GM12878 (cell line): ENCODE measurements around the gene GPC6. TPM values are rescaled to one million over a fixed set of nuclear protein-coding genes. Genes with fewer than 3 reads are reported as not detected.

Experiments used
- ATAC-seq: fragments of 200-7000 bp; cut with Tn5 transposase; 3 replicates; pipeline ENCODE4 v1.9.1; 2020; ENCODE audit warnings: mild to moderate bottlenecking, moderate library complexity
- BruUV-seq: library from RNA; stranded (reverse); fragments of 400-500 nt; replicated peaks from 2 replicates; lab custom pipeline; 2021; lab: Mats Ljungman, UMichigan
- CTCF ChIA-PET: fragments of 300-600 bp; sonication (Branson Sonifier 250); formaldehyde crosslinking; extraction: SDS; loops from one replicate; lab custom pipeline; 2021; ENCODE audit warnings: inconsistent platforms; lab: Yijun Ruan, JAX
- POLR2A ChIA-PET: fragments of 350-600 bp; formaldehyde crosslinking; extraction: SDS; loops from one replicate; lab custom pipeline; 2021; ENCODE audit warnings: inconsistent platforms; lab: Charles Lee
- RAD21 ChIA-PET: fragments of 300-600 bp; sonication (Branson Sonifier 250); formaldehyde crosslinking; loops from one replicate; lab custom pipeline; 2023; ENCODE audit warnings: antibody characterized with exemption; ENCODE audit not compliant: unreplicated experiment; lab: Charles Lee
- SMC1A ChIA-PET: fragments of 300-600 bp; sonication (Branson Sonifier 250); formaldehyde crosslinking; loops from one replicate; lab custom pipeline; 2023; ENCODE audit not compliant: unreplicated experiment, uncharacterized antibody; lab: Charles Lee
- DNase-seq: peaks from one replicate; pipeline ENCODE4 v3.0.0-alpha.2; 2011; ENCODE audit warnings: low read depth, low spot score
- FAIRE-seq: peaks from 3 replicates; lab custom pipeline; 2011; peaks lifted over from hg19 to GRCh38; lab: Jason Lieb, UNC
- H2AFZ ChIP-seq: 2 replicates; pipeline ENCODE4 v1.6.0; 2011; ENCODE audit warnings: low read depth, low read length, control low read depth; ENCODE audit not compliant: control insufficient read depth
- H3K27ac ChIP-seq: 2 replicates; pipeline ENCODE4 v1.5.1; 2011; ENCODE audit warnings: control low read depth; ENCODE audit not compliant: control insufficient read depth, insufficient read depth
- H3K27me3 ChIP-seq, 2 experiments: replicated peaks in 1 of 2; 2 replicates each; pipeline versions ENCODE4 v1.6.0 to v1.6.1; 2011; ENCODE audit warnings: low read length in 1 of 2; ENCODE audit not compliant: control insufficient read depth in 2 of 2, insufficient read depth in 2 of 2
- H3K36me3 ChIP-seq, 2 experiments: 2 replicates each; pipeline ENCODE4 v1.5.1; 2011; ENCODE audit warnings: low read length in 1 of 2; ENCODE audit not compliant: control insufficient read depth in 2 of 2, insufficient read depth in 2 of 2
- H3K4me1 ChIP-seq: 2 replicates; pipeline ENCODE4 v1.6.1; 2011; ENCODE audit warnings: mild to moderate bottlenecking, low read length, moderate library complexity, mixed read lengths; ENCODE audit not compliant: control insufficient read depth, insufficient read depth
- H3K4me2 ChIP-seq: 2 replicates; pipeline ENCODE4 v1.6.0; 2011; ENCODE audit warnings: control low read depth; ENCODE audit not compliant: control insufficient read depth, insufficient read depth
- H3K4me3 ChIP-seq: fragments of 200-600 bp; sonication (generic); 2 replicates; pipeline ENCODE4 v1.5.1; 2016
- H3K79me2 ChIP-seq: 2 replicates; pipeline ENCODE4 v1.6.0; 2011; ENCODE audit warnings: low read length; ENCODE audit not compliant: control insufficient read depth, insufficient read depth
- H3K9ac ChIP-seq: 2 replicates; pipeline ENCODE4 v1.8.0; 2011; ENCODE audit warnings: low read length, control low read depth, mixed read lengths; ENCODE audit not compliant: control insufficient read depth, insufficient read depth
- H3K9me3 ChIP-seq: replicated peaks from 3 replicates; pipeline ENCODE4 v1.5.1; 2011; ENCODE audit warnings: mild to moderate bottlenecking, low read length; ENCODE audit not compliant: control insufficient read depth, insufficient read depth
- H4K20me1 ChIP-seq: 2 replicates; pipeline ENCODE4 v1.6.0; 2011; ENCODE audit not compliant: control insufficient read depth, insufficient read depth
- CEBPB ChIP-seq, 2 experiments: fragments of 150-350 bp in 1 of 2; IDR thresholded peaks; 2 replicates each; pipeline ENCODE4 v1.6.1; 2012 to 2014; ENCODE audit warnings: low read depth in 2 of 2, low read length in 2 of 2, borderline replicate concordance in 1 of 2, inconsistent platforms in 1 of 2
- CHD4 ChIP-seq: fragments of 200-600 bp; sonication (generic); IDR thresholded peaks from 2 replicates; pipeline ENCODE4 v1.6.1; 2016; ENCODE audit warnings: mild to moderate bottlenecking
- MYB ChIP-seq: fragments of 150-350 bp; IDR thresholded peaks from 2 replicates; pipeline ENCODE4 v1.6.1; 2014; ENCODE audit warnings: mild to moderate bottlenecking, low read depth, low read length, borderline replicate concordance
- PML ChIP-seq: IDR thresholded peaks from 2 replicates; pipeline ENCODE4 v1.6.1; 2012; ENCODE audit warnings: low read length, inconsistent platforms
- RELA ChIP-seq: fragments of 450-650 bp; IDR thresholded peaks from 2 replicates; pipeline ENCODE4 v1.8.0; 2014; ENCODE audit warnings: borderline replicate concordance; ENCODE audit not compliant: partially characterized antibody
- SMAD5 ChIP-seq: IDR thresholded peaks from 2 replicates; pipeline ENCODE4 v1.6.1; 2016; ENCODE audit warnings: antibody characterized with exemption, low read depth
- SPI1 ChIP-seq: IDR thresholded peaks from 2 replicates; pipeline ENCODE4 v1.6.1; 2011; ENCODE audit warnings: low read depth, mild to moderate bottlenecking, low read length, moderate library complexity, borderline replicate concordance; ENCODE audit not compliant: insufficient read depth
- SUZ12 ChIP-seq: fragments of 200-600 bp; sonication (generic); IDR thresholded peaks from one replicate; pipeline ENCODE4 v1.6.1; 2018; ENCODE audit warnings: antibody characterized with exemption, mild to moderate bottlenecking; ENCODE audit not compliant: unreplicated experiment
- WRNIP1 ChIP-seq: IDR thresholded peaks from 2 replicates; pipeline ENCODE4 v1.6.1; 2011; ENCODE audit warnings: low read depth, low read length, improper control_type of control experiment, borderline replicate concordance
- YBX1 ChIP-seq: fragments of 450-650 bp; IDR thresholded peaks from 2 replicates; pipeline ENCODE4 v1.6.1; 2016; ENCODE audit warnings: antibody characterized with exemption
- ZNF217 ChIP-seq: fragments of 450-650 bp; IDR thresholded peaks from 2 replicates; pipeline ENCODE4 v1.6.1; 2017; ENCODE audit warnings: antibody characterized with exemption, mild to moderate bottlenecking
- ZSCAN29 ChIP-seq: fragments of 450-650 bp; IDR thresholded peaks from 2 replicates; pipeline ENCODE4 v1.6.1; 2017; ENCODE audit warnings: mild to moderate bottlenecking, moderate library complexity
- WGBS: methylation state at CpG from one replicate; pipeline ENCODE4 v1.1.6; 2016; ENCODE audit warnings: low lambda C conversion rate; ENCODE audit not compliant: insufficient replicate concordance, insufficient coverage; ENCODE audit errors: missing lambda C conversion rate; 5-methylcytosine and 5-hydroxymethylcytosine counted together
- in situ Hi-C: fragments of 300-500 bp; cut with MboI; formaldehyde crosslinking; loops from 9 replicates; pipeline ENCODE4 v1.14.3; 2018; ENCODE audit warnings: mixed read lengths
- intact Hi-C: fragments of 100-400 bp; cut with micrococcal nuclease; formaldehyde crosslinking; loops from one replicate; pipeline ENCODE4 v1.14.2; 2022; ENCODE audit not compliant: unreplicated experiment
- polyA plus RNA-seq, 11 experiments: library from polyadenylated mRNA; depleted of rRNA in 4 of 11; unstranded in 6 of 11; stranded (reverse) in 5 of 11; fragments of >200 nt; fragmentation: Nextera tagmentation in 4 of 11; fragmentation: Illumina TruSeq in 1 of 11; extraction: Ambion mirVana in 4 of 11; extraction: Trizol in 1 of 11; gene quantifications; 1 replicate in 1 of 11; 2 replicates in 10 of 11; pipeline versions ENCODE4 v1.2.1 to v1.2.3, GENCODE V29; 2011 to 2016; ENCODE audit warnings: inconsistent platforms in 2 of 11, missing spikeins in 2 of 11, low read depth in 1 of 11
- total RNA-seq, 4 experiments: library from RNA; depleted of rRNA in 3 of 4; stranded (reverse); fragments of >200 nt in 3 of 4; fragmentation: Illumina TruSeq in 1 of 4; extraction: Trizol in 1 of 4; gene quantifications; 2 replicates each; pipeline versions ENCODE4 v1.2.1 to v1.2.3, GENCODE V29; 2013 to 2021
- TF ChIP-seq, protein P1 (sequence below): fragments of 450-650 bp; formaldehyde crosslinking; IDR thresholded peaks from 2 replicates; pipeline ENCODE4 v1.5.0; 2022; ENCODE audit warnings: mild to moderate bottlenecking, missing genetic modification characterization
- TF ChIP-seq, protein P2 (sequence below): IDR thresholded peaks from 2 replicates; pipeline ENCODE4 v1.6.1; 2012; ENCODE audit warnings: low read depth, low read length, improper control_type of control experiment
- TF ChIP-seq, protein P3 (sequence below): IDR thresholded peaks from 2 replicates; pipeline ENCODE4 v1.6.1; 2011; ENCODE audit warnings: low read depth, mild to moderate bottlenecking, low read length, moderate library complexity, borderline replicate concordance; ENCODE audit errors: extremely low read depth
- TF ChIP-seq, protein P4 (sequence below): IDR thresholded peaks from 2 replicates; pipeline ENCODE4 v1.6.1; 2012; ENCODE audit warnings: low read length, inconsistent platforms
- TF ChIP-seq, protein P5 (sequence below): IDR thresholded peaks from 2 replicates; pipeline ENCODE4 v1.6.1; 2011; ENCODE audit warnings: low read depth, low read length, improper control_type of control experiment, borderline replicate concordance
- TF ChIP-seq, protein P6 (sequence below): fragments of 450-650 bp; IDR thresholded peaks from 2 replicates; pipeline ENCODE4 v1.6.1; 2017; ENCODE audit warnings: low read depth, mild to moderate bottlenecking, moderate library complexity

The GPC6 gene
- total and polyA plus RNA-seq, 10 of the 15 experiments (the other 5 are each of a cell fraction or from before 2014, with no cell fraction given) = 0.03 to 0.04 (median 0.03) TPM; not detected in 7

DNA sequence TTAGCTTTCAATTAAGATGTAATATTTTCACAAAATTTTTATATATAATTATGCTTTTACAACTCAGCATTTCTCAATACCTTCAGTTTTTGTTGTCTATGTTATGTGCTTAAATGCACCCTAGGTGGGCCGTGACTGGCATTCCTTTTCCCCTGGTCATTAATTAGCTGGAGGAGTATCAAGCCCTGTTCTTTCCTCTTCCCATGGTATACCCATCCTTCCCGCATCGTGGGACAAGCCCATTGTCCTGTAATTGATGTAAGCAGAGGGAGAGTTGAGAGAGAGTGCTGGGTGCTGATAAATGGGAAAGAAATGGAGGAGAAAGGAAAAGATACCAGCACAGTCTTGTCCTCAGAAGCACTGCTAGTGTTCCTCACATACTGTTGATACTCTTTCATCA lies 591.7 kb downstream of the GPC6 start:
- no peaks in the 10 kb centered on the region for H3K9me3 ChIP-seq
- RAD21 ChIA-PET = no interaction called here
- no peaks in the 10 kb centered on the region for H3K79me2 ChIP-seq
- no peak overlapping the region for H3K4me2 ChIP-seq
- SMC1A ChIA-PET = no interaction called here
- BruUV-seq = no TSS peak
- no peak overlapping the region for H3K27ac ChIP-seq
- H3K36me3 ChIP-seq = no peaks in the 10 kb centered on the region
- H4K20me1 ChIP-seq = no peaks in the 10 kb centered on the region
- ATAC-seq = no peak
- in situ Hi-C loops (no loop called here), intact Hi-C loops (no loop called here)
- H3K4me1 ChIP-seq = no peaks in the 10 kb centered on the region
- no peak for FAIRE-seq
- no peak overlapping the region for H2AFZ ChIP-seq
- DNase-seq = no peak
- no peaks in the 10 kb centered on the region for H3K27me3 ChIP-seq
- WGBS = 39% methylated on average over 3 of the region's 3 CpGs
- CTCF ChIA-PET = no interaction called here
- no peak overlapping the region for H3K4me3 ChIP-seq
- POLR2A ChIA-PET = no interaction called here
- H3K9ac ChIP-seq = no peak overlapping the region
- no peak for TF ChIP-seq WRNIP1
- no peak for TF ChIP-seq SPI1
- TF ChIP-seq, protein P1, sequence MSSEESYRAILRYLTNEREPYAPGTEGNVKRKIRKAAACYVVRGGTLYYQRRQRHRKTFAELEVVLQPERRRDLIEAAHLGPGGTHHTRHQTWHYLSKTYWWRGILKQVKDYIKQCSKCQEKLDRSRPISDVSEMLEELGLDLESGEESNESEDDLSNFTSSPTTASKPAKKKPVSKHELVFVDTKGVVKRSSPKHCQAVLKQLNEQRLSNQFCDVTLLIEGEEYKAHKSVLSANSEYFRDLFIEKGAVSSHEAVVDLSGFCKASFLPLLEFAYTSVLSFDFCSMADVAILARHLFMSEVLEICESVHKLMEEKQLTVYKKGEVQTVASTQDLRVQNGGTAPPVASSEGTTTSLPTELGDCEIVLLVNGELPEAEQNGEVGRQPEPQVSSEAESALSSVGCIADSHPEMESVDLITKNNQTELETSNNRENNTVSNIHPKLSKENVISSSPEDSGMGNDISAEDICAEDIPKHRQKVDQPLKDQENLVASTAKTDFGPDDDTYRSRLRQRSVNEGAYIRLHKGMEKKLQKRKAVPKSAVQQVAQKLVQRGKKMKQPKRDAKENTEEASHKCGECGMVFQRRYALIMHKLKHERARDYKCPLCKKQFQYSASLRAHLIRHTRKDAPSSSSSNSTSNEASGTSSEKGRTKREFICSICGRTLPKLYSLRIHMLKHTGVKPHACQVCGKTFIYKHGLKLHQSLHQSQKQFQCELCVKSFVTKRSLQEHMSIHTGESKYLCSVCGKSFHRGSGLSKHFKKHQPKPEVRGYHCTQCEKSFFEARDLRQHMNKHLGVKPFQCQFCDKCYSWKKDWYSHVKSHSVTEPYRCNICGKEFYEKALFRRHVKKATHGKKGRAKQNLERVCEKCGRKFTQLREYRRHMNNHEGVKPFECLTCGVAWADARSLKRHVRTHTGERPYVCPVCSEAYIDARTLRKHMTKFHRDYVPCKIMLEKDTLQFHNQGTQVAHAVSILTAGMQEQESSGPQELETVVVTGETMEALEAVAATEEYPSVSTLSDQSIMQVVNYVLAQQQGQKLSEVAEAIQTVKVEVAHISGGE (CRISPR knock-in tag) = no peak
- TF ChIP-seq RELA = no peak
- no peak for TF ChIP-seq CHD4
- TF ChIP-seq, protein P2, sequence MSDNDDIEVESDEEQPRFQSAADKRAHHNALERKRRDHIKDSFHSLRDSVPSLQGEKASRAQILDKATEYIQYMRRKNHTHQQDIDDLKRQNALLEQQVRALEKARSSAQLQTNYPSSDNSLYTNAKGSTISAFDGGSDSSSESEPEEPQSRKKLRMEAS = no peak
- TF ChIP-seq, protein P3, sequence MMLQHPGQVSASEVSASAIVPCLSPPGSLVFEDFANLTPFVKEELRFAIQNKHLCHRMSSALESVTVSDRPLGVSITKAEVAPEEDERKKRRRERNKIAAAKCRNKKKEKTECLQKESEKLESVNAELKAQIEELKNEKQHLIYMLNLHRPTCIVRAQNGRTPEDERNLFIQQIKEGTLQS = no peak
- no peak for TF ChIP-seq YBX1
- no peak for TF ChIP-seq MYB
- no peak for TF ChIP-seq ZNF217
- TF ChIP-seq SUZ12 = no peak
- TF ChIP-seq SMAD5 = no peak
- TF ChIP-seq PML = no peak
- TF ChIP-seq, protein P4, sequence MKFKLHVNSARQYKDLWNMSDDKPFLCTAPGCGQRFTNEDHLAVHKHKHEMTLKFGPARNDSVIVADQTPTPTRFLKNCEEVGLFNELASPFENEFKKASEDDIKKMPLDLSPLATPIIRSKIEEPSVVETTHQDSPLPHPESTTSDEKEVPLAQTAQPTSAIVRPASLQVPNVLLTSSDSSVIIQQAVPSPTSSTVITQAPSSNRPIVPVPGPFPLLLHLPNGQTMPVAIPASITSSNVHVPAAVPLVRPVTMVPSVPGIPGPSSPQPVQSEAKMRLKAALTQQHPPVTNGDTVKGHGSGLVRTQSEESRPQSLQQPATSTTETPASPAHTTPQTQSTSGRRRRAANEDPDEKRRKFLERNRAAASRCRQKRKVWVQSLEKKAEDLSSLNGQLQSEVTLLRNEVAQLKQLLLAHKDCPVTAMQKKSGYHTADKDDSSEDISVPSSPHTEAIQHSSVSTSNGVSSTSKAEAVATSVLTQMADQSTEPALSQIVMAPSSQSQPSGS = no peak
- TF ChIP-seq, protein P5, sequence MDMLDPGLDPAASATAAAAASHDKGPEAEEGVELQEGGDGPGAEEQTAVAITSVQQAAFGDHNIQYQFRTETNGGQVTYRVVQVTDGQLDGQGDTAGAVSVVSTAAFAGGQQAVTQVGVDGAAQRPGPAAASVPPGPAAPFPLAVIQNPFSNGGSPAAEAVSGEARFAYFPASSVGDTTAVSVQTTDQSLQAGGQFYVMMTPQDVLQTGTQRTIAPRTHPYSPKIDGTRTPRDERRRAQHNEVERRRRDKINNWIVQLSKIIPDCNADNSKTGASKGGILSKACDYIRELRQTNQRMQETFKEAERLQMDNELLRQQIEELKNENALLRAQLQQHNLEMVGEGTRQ = no peak
- no peak for TF ChIP-seq CEBPB (IDR thresholded peaks at IDR 0.05; ENCODE audit: borderline replicate concordance in 1 of 2, low read depth in 2 of 2, low read length in 2 of 2)
- TF ChIP-seq, protein P6, sequence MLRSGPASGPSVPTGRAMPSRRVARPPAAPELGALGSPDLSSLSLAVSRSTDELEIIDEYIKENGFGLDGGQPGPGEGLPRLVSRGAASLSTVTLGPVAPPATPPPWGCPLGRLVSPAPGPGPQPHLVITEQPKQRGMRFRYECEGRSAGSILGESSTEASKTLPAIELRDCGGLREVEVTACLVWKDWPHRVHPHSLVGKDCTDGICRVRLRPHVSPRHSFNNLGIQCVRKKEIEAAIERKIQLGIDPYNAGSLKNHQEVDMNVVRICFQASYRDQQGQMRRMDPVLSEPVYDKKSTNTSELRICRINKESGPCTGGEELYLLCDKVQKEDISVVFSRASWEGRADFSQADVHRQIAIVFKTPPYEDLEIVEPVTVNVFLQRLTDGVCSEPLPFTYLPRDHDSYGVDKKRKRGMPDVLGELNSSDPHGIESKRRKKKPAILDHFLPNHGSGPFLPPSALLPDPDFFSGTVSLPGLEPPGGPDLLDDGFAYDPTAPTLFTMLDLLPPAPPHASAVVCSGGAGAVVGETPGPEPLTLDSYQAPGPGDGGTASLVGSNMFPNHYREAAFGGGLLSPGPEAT = no peak
- no peak for TF ChIP-seq ZSCAN29
